Activated gamma-delta T cell (primary cell): ENCODE results near the gene MS4A2.
"Not testable (repeated sequence)": the region's sequence is repeated elsewhere in the genome, so short reads cannot be mapped to it uniquely, and the experiment has no call there.

Source experiments
- DNase-seq: peaks from one replicate; lab custom pipeline; 2025; lab: John Stamatoyannopoulos, UW

MS4A2 gene

DNA sequence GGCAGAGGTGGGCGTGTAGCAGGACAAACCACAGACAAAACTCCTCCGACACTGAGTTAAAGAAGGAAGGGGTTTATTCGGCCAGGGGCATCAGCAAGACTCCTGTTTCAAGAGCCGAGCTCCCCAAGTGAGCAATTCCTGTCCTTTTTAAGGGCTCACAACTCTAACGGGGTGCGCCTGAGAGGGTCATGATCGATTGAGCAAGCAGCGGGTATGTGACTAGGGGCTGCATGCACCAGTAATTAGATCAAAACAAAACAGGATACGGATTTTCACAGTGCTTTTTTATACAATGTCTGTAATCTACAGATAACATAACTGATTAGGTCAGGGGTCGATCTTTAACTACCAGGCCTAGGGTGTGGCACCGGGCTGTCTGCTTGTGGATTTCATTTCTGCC is 12.9 kb downstream of the MS4A2 start:
- not testable (repeated sequence) for DNase-seq

DNA sequence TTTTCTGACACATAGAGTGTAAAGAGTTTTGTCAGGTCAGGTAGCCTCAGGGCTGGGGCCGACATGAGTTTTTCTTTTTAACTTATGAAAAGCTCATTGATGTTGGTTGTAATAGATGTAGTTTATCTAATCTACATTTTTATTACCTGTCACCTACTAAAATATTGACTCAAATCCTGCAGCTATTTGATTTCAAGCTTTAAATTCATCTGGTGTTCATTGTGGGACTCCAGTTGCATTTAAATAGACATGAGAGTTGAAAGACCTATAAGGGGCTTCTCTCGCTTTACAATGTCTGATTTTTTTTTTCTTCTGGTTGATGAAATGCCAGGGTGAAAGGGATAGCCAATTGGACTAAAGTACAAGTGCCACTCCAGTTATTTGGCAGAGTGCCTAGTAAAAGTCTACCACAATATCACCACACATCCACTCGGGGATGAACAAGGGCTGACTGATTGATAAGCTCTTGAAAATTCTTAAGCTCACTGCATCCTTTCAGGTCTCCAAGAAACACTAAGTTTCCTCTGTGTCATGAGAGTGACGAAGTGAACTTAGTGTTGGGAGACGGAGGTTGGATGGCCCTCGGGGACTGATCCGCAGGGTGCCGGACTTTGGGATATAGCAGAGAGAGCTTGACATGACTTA is 16.1 kb downstream of the MS4A2 start:
- not testable (repeated sequence) for DNase-seq

DNA sequence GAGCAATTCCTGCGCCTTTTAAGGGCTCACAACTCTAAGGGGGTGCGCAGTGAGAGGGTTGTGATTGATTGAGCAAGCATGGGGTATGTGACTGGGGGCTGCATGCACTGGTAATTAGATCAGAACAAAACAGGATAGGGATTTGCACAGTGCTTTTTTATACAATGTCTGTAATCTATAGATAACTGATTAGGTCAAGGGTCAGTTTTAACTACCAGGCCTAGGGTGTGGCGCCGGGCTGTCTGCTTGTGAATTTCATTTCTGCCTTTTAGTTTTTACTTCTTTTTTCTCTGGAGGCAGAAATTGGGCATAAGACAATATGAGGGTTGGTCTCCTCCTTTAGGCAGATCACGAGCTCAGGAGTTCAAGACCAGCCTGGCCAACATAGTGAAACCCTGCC is 20.2 kb downstream of the MS4A2 start:
- not testable (repeated sequence) for DNase-seq

- DNase-seq = no peak
Observed at GRCh38 chr11:60111793-60112192, 23.3 kb downstream of the MS4A2 start.

DNA sequence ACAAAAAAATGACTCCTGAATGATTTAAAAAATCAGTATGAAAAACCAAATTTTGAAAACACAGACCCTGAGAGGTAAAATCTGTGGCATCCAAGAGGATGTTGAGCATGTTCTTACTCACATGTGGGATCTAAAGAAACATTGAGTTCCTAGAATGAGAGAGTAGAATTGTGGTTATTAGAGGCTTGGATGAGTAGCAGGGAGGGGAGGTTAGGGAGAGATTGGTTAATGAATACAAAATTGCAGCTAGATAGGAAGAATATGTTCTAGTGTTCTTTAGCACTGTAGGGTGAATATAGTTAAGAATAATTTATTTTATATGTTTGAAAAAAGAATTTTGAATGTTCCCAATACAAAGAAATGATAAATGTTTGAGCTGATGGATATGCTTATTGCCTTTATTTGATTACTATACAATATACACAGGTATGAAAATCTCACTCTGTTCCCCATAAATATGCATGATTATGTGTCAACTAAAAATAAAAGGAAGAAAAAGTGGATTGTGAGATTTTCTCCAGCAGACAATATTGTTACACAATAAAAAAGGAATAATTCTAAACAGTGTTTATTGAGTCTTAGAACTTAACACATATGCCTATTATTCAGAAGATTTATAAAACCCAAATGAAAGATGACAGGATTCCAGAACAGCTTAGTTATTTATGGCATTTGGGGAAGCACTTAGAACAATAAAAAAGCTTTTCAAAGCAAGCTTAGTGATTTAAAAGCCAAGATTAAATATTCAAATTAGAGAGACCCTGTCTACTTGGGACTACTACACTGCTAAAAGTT is 28.7 kb downstream of the MS4A2 start:
- no peak for DNase-seq

DNA sequence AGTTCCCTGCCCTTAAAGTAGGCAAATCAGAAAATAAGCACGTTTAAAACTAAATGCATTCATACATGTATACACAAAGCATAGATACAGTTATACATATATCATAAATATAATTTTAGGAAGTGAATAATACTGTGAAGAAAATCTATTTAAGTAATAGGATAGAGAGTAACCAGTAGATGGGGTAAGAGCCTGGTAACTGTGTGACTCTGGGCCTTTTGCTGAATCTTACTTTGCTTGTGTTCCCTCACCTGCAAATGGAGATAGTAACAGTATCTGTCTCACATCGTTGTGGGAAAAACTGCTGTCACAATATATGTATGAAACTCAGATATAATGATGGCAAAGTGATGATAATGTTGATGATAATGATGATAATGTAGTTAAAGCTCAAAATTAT is 29.9 kb downstream of the MS4A2 start:
- no peak for DNase-seq

- DNase-seq = no peak
Observed at GRCh38 chr11:60119710-60120109, 31.2 kb downstream of the MS4A2 start.

DNA sequence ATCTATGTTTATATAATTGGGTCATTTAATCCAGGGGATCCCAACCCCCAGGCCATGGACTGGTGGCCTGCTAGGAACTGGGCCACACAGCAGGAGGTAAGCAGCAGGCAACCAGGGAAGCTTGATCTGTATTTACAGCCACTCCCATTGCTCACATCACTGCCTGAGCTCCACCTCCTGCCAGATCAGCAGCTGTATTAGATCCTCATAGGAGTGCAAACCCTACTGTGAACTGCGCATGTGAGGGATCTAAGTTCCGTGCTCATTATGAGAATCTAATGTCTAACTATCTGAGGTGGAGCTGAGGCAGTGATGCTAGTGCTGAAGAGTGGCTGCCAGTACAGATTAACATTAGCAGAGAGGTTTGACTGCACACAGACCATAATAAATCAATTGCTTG is 32.8 kb downstream of the MS4A2 start:
- DNase-seq = no peak

DNA sequence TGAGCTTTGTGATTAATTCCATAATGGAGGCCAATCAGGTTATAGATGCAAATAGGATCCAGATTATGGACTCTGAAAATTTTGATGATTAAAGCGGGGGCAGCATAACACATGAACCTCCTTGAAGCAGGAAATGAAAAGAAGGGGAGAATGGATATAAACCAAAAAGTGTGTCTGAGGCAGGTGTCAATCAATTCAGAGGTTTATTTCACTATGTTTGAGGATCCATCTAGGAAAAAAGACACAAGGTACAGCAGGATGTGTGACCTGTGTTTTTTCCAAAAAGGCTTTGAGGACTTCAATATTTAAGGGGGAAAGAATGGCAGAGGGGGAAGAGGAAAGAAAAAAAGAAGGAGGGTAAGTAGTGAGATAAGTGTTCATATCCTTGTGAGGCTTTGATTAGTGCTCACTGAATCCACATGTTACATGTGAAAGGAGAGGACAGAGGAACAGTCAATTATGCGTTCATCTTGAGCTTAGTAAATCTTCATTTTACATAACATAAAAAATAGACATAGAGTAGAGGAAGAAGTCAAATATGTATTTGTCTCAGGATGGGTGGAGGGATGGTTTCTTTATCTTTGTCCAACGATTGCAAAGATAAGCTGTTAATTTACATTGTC is 34.1 kb downstream of the MS4A2 start:
- no peak for DNase-seq

- no peak for DNase-seq
Observed at GRCh38 chr11:60124802-60125432, 36.5 kb downstream of the MS4A2 start.

- DNase-seq = no peak
Observed at GRCh38 chr11:60125956-60126585, 37.6 kb downstream of the MS4A2 start.

DNA sequence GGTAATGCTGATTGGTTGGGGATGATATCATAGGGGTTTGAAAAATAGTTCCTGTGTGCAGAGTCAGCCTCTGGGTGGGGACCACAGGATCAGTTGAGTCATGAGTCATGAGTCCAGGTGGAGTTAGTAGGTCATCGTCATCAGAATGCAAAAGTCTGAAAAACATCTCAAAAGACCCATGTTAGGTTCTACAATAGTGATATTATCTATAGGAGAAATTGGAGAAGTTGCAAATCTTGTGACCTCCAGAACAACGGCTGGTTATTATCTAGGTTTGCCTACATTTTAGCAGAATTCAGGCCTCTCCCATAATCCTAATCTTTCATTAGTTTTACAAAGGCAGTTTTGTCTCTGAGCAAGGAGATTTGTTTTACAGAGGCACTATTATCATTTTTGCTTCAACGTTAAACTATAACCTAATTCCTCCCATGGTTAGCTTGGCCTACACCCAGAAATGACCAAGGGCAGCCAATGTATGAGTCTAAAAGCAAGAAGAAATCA is 38.9 kb downstream of the MS4A2 start:
- no peak for DNase-seq

DNA sequence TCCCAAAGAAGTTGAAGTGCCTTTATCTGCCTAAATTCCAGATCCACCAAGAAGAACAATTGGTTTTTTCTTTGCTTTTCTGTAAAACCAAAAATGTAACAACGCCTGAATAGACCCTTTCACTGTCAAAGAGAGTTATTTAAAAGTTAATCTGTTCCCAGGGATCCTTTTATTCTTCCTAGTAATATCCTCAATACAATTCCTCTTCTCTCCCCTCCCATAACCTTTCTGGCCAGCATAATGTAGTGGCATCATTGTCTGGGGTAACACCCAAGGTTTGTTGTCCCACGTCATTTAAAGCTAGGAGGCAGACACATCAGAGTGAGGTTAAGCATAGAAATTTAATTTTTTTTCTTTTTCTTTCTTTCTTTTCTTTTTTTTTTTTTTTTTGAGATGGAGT is 39.9 kb downstream of the MS4A2 start:
- no peak for DNase-seq

GRCh38 chr11:60128866-60129265 is 40.4 kb downstream of the MS4A2 start:
- not testable (repeated sequence) for DNase-seq

GRCh38 chr11:60129853-60130252 is 41.4 kb downstream of the MS4A2 start:
- DNase-seq = no peak

DNA sequence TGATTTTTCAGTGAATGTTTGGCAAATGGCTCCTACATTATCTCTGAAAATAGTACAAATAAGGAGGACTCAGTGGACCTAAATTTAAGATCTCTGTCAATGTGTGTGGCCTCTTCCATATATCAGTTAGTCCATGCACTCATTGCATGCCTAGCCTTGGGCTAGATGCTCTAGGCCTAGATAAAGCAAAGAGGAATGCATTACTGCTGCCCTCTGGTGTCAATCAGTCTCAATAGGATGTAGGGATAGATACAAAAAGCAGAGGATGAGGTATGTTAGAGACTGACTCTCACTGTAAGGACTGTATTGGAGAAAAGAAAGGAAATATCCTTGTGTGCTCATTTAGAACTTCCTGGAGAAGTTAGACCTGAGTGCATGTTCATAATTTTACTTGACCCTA is 42.0 kb downstream of the MS4A2 start:
- DNase-seq = no peak

- no peak for DNase-seq
Observed at GRCh38 chr11:60131912-60132311, 43.4 kb downstream of the MS4A2 start.

DNA sequence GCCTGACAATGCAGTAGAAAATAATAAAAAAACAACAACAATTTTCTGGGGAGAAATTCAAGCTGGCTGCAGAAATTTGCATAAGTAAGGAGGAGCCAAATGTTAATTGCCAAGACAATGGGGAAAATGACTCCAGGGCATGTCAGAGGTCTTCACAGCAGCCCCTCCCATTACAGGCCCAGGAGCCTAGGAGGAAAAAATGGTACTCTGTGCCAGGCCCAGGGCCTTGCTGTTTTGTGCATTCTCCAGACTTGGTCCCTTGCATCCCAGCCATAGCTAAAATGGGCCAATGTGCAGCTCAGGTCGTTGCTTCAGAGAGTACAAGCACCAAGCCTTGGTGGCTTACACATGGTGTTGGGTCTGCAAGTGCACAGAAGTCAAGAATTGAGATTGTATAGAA is 45.5 kb downstream of the MS4A2 start:
- DNase-seq = no peak

GRCh38 chr11:60143768-60144167 is 55.3 kb downstream of the MS4A2 start:
- no peak for DNase-seq

DNA sequence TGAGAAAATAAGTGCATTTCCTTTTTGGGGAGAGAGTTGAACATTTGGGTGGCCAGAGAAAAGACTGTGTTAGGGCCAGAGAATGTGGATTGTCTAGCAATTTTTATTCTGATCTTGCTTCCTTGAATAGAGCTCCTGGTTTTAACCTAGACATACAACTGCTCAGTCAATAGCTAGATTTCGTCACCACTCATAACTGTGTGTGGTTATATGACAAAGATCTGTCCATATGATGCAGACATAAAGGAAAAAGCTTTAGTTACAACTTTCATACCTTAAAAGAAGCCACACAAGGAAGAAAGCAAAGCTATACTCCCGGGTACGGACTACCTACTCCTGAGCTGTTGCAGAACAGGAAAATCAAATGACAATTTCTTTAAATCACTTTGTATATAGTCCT is 57.2 kb downstream of the MS4A2 start:
- DNase-seq = no peak
